GM12878 (cell line): ENCODE measurements around the gene ITGBL1. TPM values are rescaled to one million over a fixed set of nuclear protein-coding genes. Genes with fewer than 3 reads are reported as not detected.

Experiments used
- ATAC-seq: fragments of 200-7000 bp; cut with Tn5 transposase; 3 replicates; pipeline ENCODE4 v1.9.1; 2020; ENCODE audit warnings: mild to moderate bottlenecking, moderate library complexity
- BruUV-seq: library from RNA; stranded (reverse); fragments of 400-500 nt; replicated peaks from 2 replicates; lab custom pipeline; 2021; lab: Mats Ljungman, UMichigan
- CTCF ChIA-PET: fragments of 300-600 bp; sonication (Branson Sonifier 250); formaldehyde crosslinking; extraction: SDS; loops from one replicate; lab custom pipeline; 2021; ENCODE audit warnings: inconsistent platforms; lab: Yijun Ruan, JAX
- POLR2A ChIA-PET: fragments of 350-600 bp; formaldehyde crosslinking; extraction: SDS; loops from one replicate; lab custom pipeline; 2021; ENCODE audit warnings: inconsistent platforms; lab: Charles Lee
- RAD21 ChIA-PET: fragments of 300-600 bp; sonication (Branson Sonifier 250); formaldehyde crosslinking; loops from one replicate; lab custom pipeline; 2023; ENCODE audit warnings: antibody characterized with exemption; ENCODE audit not compliant: unreplicated experiment; lab: Charles Lee
- SMC1A ChIA-PET: fragments of 300-600 bp; sonication (Branson Sonifier 250); formaldehyde crosslinking; loops from one replicate; lab custom pipeline; 2023; ENCODE audit not compliant: unreplicated experiment, uncharacterized antibody; lab: Charles Lee
- DNase-seq: peaks from one replicate; pipeline ENCODE4 v3.0.0-alpha.2; 2011; ENCODE audit warnings: low read depth, low spot score
- FAIRE-seq: peaks from 3 replicates; lab custom pipeline; 2011; peaks lifted over from hg19 to GRCh38; lab: Jason Lieb, UNC
- H2AFZ ChIP-seq: 2 replicates; pipeline ENCODE4 v1.6.0; 2011; ENCODE audit warnings: low read depth, low read length, control low read depth; ENCODE audit not compliant: control insufficient read depth
- H3K27ac ChIP-seq: 2 replicates; pipeline ENCODE4 v1.5.1; 2011; ENCODE audit warnings: control low read depth; ENCODE audit not compliant: control insufficient read depth, insufficient read depth
- H3K27me3 ChIP-seq, 2 experiments: replicated peaks in 1 of 2; 2 replicates each; pipeline versions ENCODE4 v1.6.0 to v1.6.1; 2011; ENCODE audit warnings: low read length in 1 of 2; ENCODE audit not compliant: control insufficient read depth in 2 of 2, insufficient read depth in 2 of 2
- H3K36me3 ChIP-seq, 2 experiments: 2 replicates each; pipeline ENCODE4 v1.5.1; 2011; ENCODE audit warnings: low read length in 1 of 2; ENCODE audit not compliant: control insufficient read depth in 2 of 2, insufficient read depth in 2 of 2
- H3K4me1 ChIP-seq: 2 replicates; pipeline ENCODE4 v1.6.1; 2011; ENCODE audit warnings: mild to moderate bottlenecking, low read length, moderate library complexity, mixed read lengths; ENCODE audit not compliant: control insufficient read depth, insufficient read depth
- H3K4me2 ChIP-seq: 2 replicates; pipeline ENCODE4 v1.6.0; 2011; ENCODE audit warnings: control low read depth; ENCODE audit not compliant: control insufficient read depth, insufficient read depth
- H3K4me3 ChIP-seq: fragments of 200-600 bp; sonication (generic); 2 replicates; pipeline ENCODE4 v1.5.1; 2016
- H3K79me2 ChIP-seq: 2 replicates; pipeline ENCODE4 v1.6.0; 2011; ENCODE audit warnings: low read length; ENCODE audit not compliant: control insufficient read depth, insufficient read depth
- H3K9ac ChIP-seq: 2 replicates; pipeline ENCODE4 v1.8.0; 2011; ENCODE audit warnings: low read length, control low read depth, mixed read lengths; ENCODE audit not compliant: control insufficient read depth, insufficient read depth
- H3K9me3 ChIP-seq: replicated peaks from 3 replicates; pipeline ENCODE4 v1.5.1; 2011; ENCODE audit warnings: mild to moderate bottlenecking, low read length; ENCODE audit not compliant: control insufficient read depth, insufficient read depth
- H4K20me1 ChIP-seq: 2 replicates; pipeline ENCODE4 v1.6.0; 2011; ENCODE audit not compliant: control insufficient read depth, insufficient read depth
- ATF7 ChIP-seq: fragments of 450-650 bp; IDR thresholded peaks from 2 replicates; pipeline ENCODE4 v1.6.1; 2016; ENCODE audit warnings: low read depth, mild to moderate bottlenecking
- CEBPB ChIP-seq, 2 experiments: fragments of 150-350 bp in 1 of 2; IDR thresholded peaks; 2 replicates each; pipeline ENCODE4 v1.6.1; 2012 to 2014; ENCODE audit warnings: low read depth in 2 of 2, low read length in 2 of 2, borderline replicate concordance in 1 of 2, inconsistent platforms in 1 of 2
- EED ChIP-seq: sonication (generic); IDR thresholded peaks from 2 replicates; pipeline ENCODE4 v1.6.1; 2016; ENCODE audit warnings: antibody characterized with exemption, low read depth
- HDAC2 ChIP-seq: fragments of 200-600 bp; sonication (generic); IDR thresholded peaks from 2 replicates; pipeline ENCODE4 v1.6.1; 2017
- JUND ChIP-seq: IDR thresholded peaks from 2 replicates; pipeline ENCODE4 v1.6.1; 2012; ENCODE audit warnings: low read depth, mild to moderate bottlenecking, low read length, improper control_type of control experiment, moderate library complexity
- PAX8 ChIP-seq: fragments of 450-650 bp; IDR thresholded peaks from 2 replicates; pipeline ENCODE4 v1.6.1; 2017; ENCODE audit warnings: mild to moderate bottlenecking, moderate library complexity
- RBBP5 ChIP-seq: fragments of 200-600 bp; sonication (generic); conservative IDR thresholded peaks from 2 replicates; pipeline ENCODE4 v1.6.1; 2016
- RUNX3 ChIP-seq: IDR thresholded peaks from 2 replicates; pipeline ENCODE4 v1.6.1; 2012; ENCODE audit warnings: low read length, inconsistent platforms
- SIN3A ChIP-seq: IDR thresholded peaks from 2 replicates; pipeline ENCODE4 v1.6.1; 2012; ENCODE audit warnings: low read depth, low read length, improper control_type of control experiment
- SP1 ChIP-seq: IDR thresholded peaks from one replicate; pipeline ENCODE4 v1.6.1; 2011; ENCODE audit warnings: low read depth, low read length
- SPI1 ChIP-seq: IDR thresholded peaks from 2 replicates; pipeline ENCODE4 v1.6.1; 2011; ENCODE audit warnings: low read depth, mild to moderate bottlenecking, low read length, moderate library complexity, borderline replicate concordance; ENCODE audit not compliant: insufficient read depth
- TBL1XR1 ChIP-seq: IDR thresholded peaks from 2 replicates; pipeline ENCODE4 v1.6.1; 2012; ENCODE audit warnings: low read depth, low read length, improper control_type of control experiment
- WRNIP1 ChIP-seq: IDR thresholded peaks from 2 replicates; pipeline ENCODE4 v1.6.1; 2011; ENCODE audit warnings: low read depth, low read length, improper control_type of control experiment, borderline replicate concordance
- YY1 ChIP-seq: IDR thresholded peaks from 2 replicates; pipeline ENCODE4 v1.6.1; 2011; ENCODE audit warnings: low read depth, mild to moderate bottlenecking, low read length
- ZSCAN29 ChIP-seq: fragments of 450-650 bp; IDR thresholded peaks from 2 replicates; pipeline ENCODE4 v1.6.1; 2017; ENCODE audit warnings: mild to moderate bottlenecking, moderate library complexity
- WGBS: methylation state at CpG from one replicate; pipeline ENCODE4 v1.1.6; 2016; ENCODE audit warnings: low lambda C conversion rate; ENCODE audit not compliant: insufficient replicate concordance, insufficient coverage; ENCODE audit errors: missing lambda C conversion rate; 5-methylcytosine and 5-hydroxymethylcytosine counted together
- in situ Hi-C: fragments of 300-500 bp; cut with MboI; formaldehyde crosslinking; loops from 9 replicates; pipeline ENCODE4 v1.14.3; 2018; ENCODE audit warnings: mixed read lengths
- intact Hi-C: fragments of 100-400 bp; cut with micrococcal nuclease; formaldehyde crosslinking; loops from one replicate; pipeline ENCODE4 v1.14.2; 2022; ENCODE audit not compliant: unreplicated experiment
- polyA plus RNA-seq, 11 experiments: library from polyadenylated mRNA; depleted of rRNA in 4 of 11; unstranded in 6 of 11; stranded (reverse) in 5 of 11; fragments of >200 nt; fragmentation: Nextera tagmentation in 4 of 11; fragmentation: Illumina TruSeq in 1 of 11; extraction: Ambion mirVana in 4 of 11; extraction: Trizol in 1 of 11; gene quantifications; 1 replicate in 1 of 11; 2 replicates in 10 of 11; pipeline versions ENCODE4 v1.2.1 to v1.2.3, GENCODE V29; 2011 to 2016; ENCODE audit warnings: inconsistent platforms in 2 of 11, missing spikeins in 2 of 11, low read depth in 1 of 11
- total RNA-seq, 4 experiments: library from RNA; depleted of rRNA in 3 of 4; stranded (reverse); fragments of >200 nt in 3 of 4; fragmentation: Illumina TruSeq in 1 of 4; extraction: Trizol in 1 of 4; gene quantifications; 2 replicates each; pipeline versions ENCODE4 v1.2.1 to v1.2.3, GENCODE V29; 2013 to 2021
- TF ChIP-seq, protein P1 (sequence below), 3 experiments: IDR thresholded peaks in 2 of 3; conservative IDR thresholded peaks in 1 of 3; 2 replicates each; pipeline ENCODE4 v1.5.1; 2011; ENCODE audit warnings: low read depth in 3 of 3, low read length in 3 of 3, mild to moderate bottlenecking in 3 of 3, control low read depth in 2 of 3, moderate library complexity in 2 of 3, inconsistent platforms in 1 of 3, mixed read lengths in 1 of 3; ENCODE audit not compliant: control insufficient read depth in 2 of 3, insufficient read depth in 1 of 3; ENCODE audit errors: extremely low read depth in 1 of 3
- TF ChIP-seq, protein P2 (sequence below): IDR thresholded peaks from 2 replicates; pipeline ENCODE4 v1.6.1; 2011; ENCODE audit warnings: borderline replicate concordance, low read depth, mild to moderate bottlenecking, moderate library complexity, mixed read lengths, low read length; ENCODE audit not compliant: insufficient read depth; ENCODE audit errors: extremely low read length

Gene ITGBL1
- total and polyA plus RNA-seq, 10 of the 15 experiments (the other 5 are each of a cell fraction or from before 2014, with no cell fraction given), result 0.17 to 2.8 (median 0.28) TPM; not detected in 3

DNA sequence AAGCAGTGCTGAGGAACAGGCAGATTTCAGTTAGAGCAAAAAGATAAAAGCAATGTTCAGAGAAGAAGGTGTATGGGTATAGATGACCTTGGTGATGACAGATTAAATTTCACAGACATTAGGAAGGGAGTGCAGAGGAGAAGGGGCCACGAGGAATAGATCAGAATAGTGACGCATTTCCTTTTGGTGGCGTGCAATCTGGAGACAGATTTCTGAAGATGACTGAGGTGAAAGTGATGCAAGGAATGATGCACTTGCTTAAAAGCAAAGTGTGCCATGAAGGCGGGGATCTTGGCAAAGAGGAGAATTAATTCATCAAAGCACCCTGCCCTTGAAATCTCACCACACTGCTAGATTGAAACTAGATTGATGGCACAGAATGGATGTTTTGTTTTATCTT lies 202.4 kb downstream of the ITGBL1 start:
- Histone ChIP-seq H3K36me3 (no peaks in the 10 kb centered on the region), H3K27ac (no peak overlapping the region), H3K9me3 (no peaks in the 10 kb centered on the region), H2AFZ (no peak overlapping the region), H3K4me2 (no peak overlapping the region), H3K4me3 (no peak overlapping the region), H4K20me1 (no peaks in the 10 kb centered on the region), H3K79me2 (no peaks in the 10 kb centered on the region), H3K27me3 (no peaks in the 10 kb centered on the region), H3K4me1 (no peaks in the 10 kb centered on the region), H3K9ac (no peak overlapping the region)
- 46% methylated on average over 4 of the region's 4 CpGs for WGBS
- TF ChIP-seq CEBPB (IDR thresholded peaks at IDR 0.05; ENCODE audit: borderline replicate concordance in 1 of 2, low read depth in 2 of 2, low read length in 2 of 2) (no peak), PAX8 (no peak), SPI1 (no peak), SP1 (no peak), YY1 (no peak), SIN3A (no peak), JUND (no peak), ATF7 (no peak), RUNX3 (no peak), RBBP5 (no peak), HDAC2 (no peak), ZSCAN29 (no peak), EED (no peak), WRNIP1 (no peak), TBL1XR1 (no peak)
- TF ChIP-seq, protein P1, sequence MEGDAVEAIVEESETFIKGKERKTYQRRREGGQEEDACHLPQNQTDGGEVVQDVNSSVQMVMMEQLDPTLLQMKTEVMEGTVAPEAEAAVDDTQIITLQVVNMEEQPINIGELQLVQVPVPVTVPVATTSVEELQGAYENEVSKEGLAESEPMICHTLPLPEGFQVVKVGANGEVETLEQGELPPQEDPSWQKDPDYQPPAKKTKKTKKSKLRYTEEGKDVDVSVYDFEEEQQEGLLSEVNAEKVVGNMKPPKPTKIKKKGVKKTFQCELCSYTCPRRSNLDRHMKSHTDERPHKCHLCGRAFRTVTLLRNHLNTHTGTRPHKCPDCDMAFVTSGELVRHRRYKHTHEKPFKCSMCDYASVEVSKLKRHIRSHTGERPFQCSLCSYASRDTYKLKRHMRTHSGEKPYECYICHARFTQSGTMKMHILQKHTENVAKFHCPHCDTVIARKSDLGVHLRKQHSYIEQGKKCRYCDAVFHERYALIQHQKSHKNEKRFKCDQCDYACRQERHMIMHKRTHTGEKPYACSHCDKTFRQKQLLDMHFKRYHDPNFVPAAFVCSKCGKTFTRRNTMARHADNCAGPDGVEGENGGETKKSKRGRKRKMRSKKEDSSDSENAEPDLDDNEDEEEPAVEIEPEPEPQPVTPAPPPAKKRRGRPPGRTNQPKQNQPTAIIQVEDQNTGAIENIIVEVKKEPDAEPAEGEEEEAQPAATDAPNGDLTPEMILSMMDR (IDR thresholded peaks at IDR 0.05 in 2 of 3, conservative IDR thresholded peaks at IDR 0.05 in 1 of 3; ENCODE audit: control insufficient read depth in 2 of 3, extremely low read depth in 1 of 3, insufficient read depth in 1 of 3, low read depth in 3 of 3, low read length in 3 of 3), result no peak
- TF ChIP-seq, protein P2, sequence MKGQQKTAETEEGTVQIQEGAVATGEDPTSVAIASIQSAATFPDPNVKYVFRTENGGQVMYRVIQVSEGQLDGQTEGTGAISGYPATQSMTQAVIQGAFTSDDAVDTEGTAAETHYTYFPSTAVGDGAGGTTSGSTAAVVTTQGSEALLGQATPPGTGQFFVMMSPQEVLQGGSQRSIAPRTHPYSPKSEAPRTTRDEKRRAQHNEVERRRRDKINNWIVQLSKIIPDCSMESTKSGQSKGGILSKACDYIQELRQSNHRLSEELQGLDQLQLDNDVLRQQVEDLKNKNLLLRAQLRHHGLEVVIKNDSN, result no peak
- CTCF ChIA-PET, result no interaction called here
- no TSS peak for BruUV-seq
- RAD21 ChIA-PET, result no interaction called here
- ATAC-seq, result peak; percentile 17; the same call in 2 of the 3 replicates
- POLR2A ChIA-PET, result no interaction called here
- intact Hi-C loops (no loop called here), in situ Hi-C loops (no loop called here)
- no peak for FAIRE-seq
- DNase-seq, result no peak
- SMC1A ChIA-PET, result interaction anchor here (1.8 kb wide), 1 partner anchor 15 kb away, joined by 5 read pairs; no protein-coding TSS in a partner anchor
